GM19468 (cell line): ENCODE results near the gene COL21A1.

ENCODE experiments used
- ATAC-seq: cut with Tn5 transposase; IDR thresholded peaks from one replicate; pipeline ENCODE4 v1.9.1; 2021; ENCODE audit warnings: mild to moderate bottlenecking, moderate library complexity, moderate number of reproducible peaks; ENCODE audit not compliant: unreplicated experiment; ENCODE audit errors: extremely low read depth

COL21A1 gene

GRCh38 chr6:56204134-56204533 is 43.2 kb downstream of the COL21A1 start:
- no peak for ATAC-seq

- ATAC-seq: no peak
Observed at GRCh38 chr6:56199956-56200355, 47.4 kb downstream of the COL21A1 start.

- no peak for ATAC-seq
Observed at GRCh38 chr6:56193846-56194245, 53.5 kb downstream of the COL21A1 start.

GRCh38 chr6:56188429-56188828 is 59.0 kb downstream of the COL21A1 start:
- no peak for ATAC-seq

GRCh38 chr6:56187686-56188085 is 59.7 kb downstream of the COL21A1 start:
- no peak for ATAC-seq

GRCh38 chr6:56176741-56177140 is 70.6 kb downstream of the COL21A1 start:
- no peak for ATAC-seq

- no peak for ATAC-seq
Observed at GRCh38 chr6:56173228-56173627, 74.2 kb downstream of the COL21A1 start.

- ATAC-seq: no peak
Observed at GRCh38 chr6:56172144-56172543, 75.2 kb downstream of the COL21A1 start.

GRCh38 chr6:56169366-56169765 is 78.0 kb downstream of the COL21A1 start:
- no peak for ATAC-seq

- ATAC-seq: no peak
Observed at GRCh38 chr6:56168596-56168995, 78.8 kb downstream of the COL21A1 start.

- ATAC-seq: no peak
Observed at GRCh38 chr6:56162081-56162480, 85.3 kb downstream of the COL21A1 start.

GRCh38 chr6:56160489-56160888 is 86.9 kb downstream of the COL21A1 start:
- ATAC-seq: no peak

GRCh38 chr6:56158571-56158970 is 88.8 kb downstream of the COL21A1 start:
- ATAC-seq: no peak

- ATAC-seq: no peak
Observed at GRCh38 chr6:56156643-56157042, 90.7 kb downstream of the COL21A1 start.

GRCh38 chr6:56155634-56156141 is 91.7 kb downstream of the COL21A1 start:
- ATAC-seq: no peak

- no peak for ATAC-seq
Observed at GRCh38 chr6:56154076-56154475, 93.3 kb downstream of the COL21A1 start.

GRCh38 chr6:56152611-56153010 is 94.8 kb downstream of the COL21A1 start:
- ATAC-seq: no peak

GRCh38 chr6:56151609-56152224 is 95.7 kb downstream of the COL21A1 start:
- ATAC-seq: no peak

GRCh38 chr6:56148488-56149186 is 98.7 kb downstream of the COL21A1 start:
- ATAC-seq: no peak

- ATAC-seq: no peak
Observed at GRCh38 chr6:56147766-56148165, 99.6 kb downstream of the COL21A1 start.

GRCh38 chr6:56146086-56146485 is 101.3 kb downstream of the COL21A1 start:
- ATAC-seq: no peak

GRCh38 chr6:56145616-56146015 is 101.8 kb downstream of the COL21A1 start:
- no peak for ATAC-seq
